Transverse colon (tissue), 4 donors: Measurements from ENCODE around the gene DLEU7. TPM values are rescaled to one million over a fixed set of nuclear protein-coding genes. Genes with fewer than 3 reads are reported as not detected.

Source experiments
- DNase-seq: peaks from one replicate; pipeline ENCODE4 v3.0.0-alpha.2; 2019
- H3K27ac ChIP-seq, 4 donors: fragments of 200-600 bp; sonication (generic); 2 replicates each; pipeline ENCODE4 v1.5.1; 2016 to 2018; ENCODE audit warnings: inconsistent platforms in 4 of 4
- H3K27me3 ChIP-seq: fragments of 200-600 bp; sonication (generic); 2 replicates; pipeline ENCODE4 v1.5.1; 2017; ENCODE audit warnings: inconsistent platforms
- H3K36me3 ChIP-seq, 4 donors: fragments of 200-600 bp; sonication (generic); 2 replicates each; pipeline ENCODE4 v1.5.1; 2017 to 2019; ENCODE audit warnings: inconsistent platforms in 4 of 4
- H3K4me1 ChIP-seq, 4 donors: fragments of 200-600 bp; sonication (generic); 2 replicates each; pipeline ENCODE4 v1.5.1; 2017 to 2020; ENCODE audit warnings: inconsistent platforms in 4 of 4
- H3K4me3 ChIP-seq, 4 donors: fragments of 200-600 bp; sonication (generic); 1 replicate in 1 of 4; 2 replicates in 3 of 4; pipeline versions ENCODE4 v1.5.1 to v1.6.1; 2017 to 2019; ENCODE audit warnings: inconsistent platforms in 4 of 4
- H3K9me3 ChIP-seq, 2 donors: fragments of 200-600 bp; sonication (generic); 2 replicates each; pipeline ENCODE4 v1.5.1; 2017 to 2019; ENCODE audit warnings: inconsistent platforms in 2 of 2
- EP300 ChIP-seq: sonication (generic); formaldehyde crosslinking; IDR thresholded peaks from one replicate; pipeline ENCODE4 v1.6.1; 2017; ENCODE audit warnings: antibody characterized with exemption, low read depth
- POLR2A ChIP-seq: fragments of 450-650 bp; IDR thresholded peaks from one replicate; pipeline ENCODE4 v1.6.1; 2016; ENCODE audit warnings: antibody characterized with exemption, mild to moderate bottlenecking, moderate library complexity
- POLR2AphosphoS5 ChIP-seq, 3 donors: sonication (generic); formaldehyde crosslinking; IDR thresholded peaks; one replicate each; pipeline ENCODE4 v1.6.1; 2016; ENCODE audit warnings: antibody characterized with exemption in 3 of 3
- WGBS, 2 donors: methylation state at CpG; one replicate each; pipeline ENCODE4 v1.1.5; 2018; ENCODE audit warnings: low coverage in 1 of 2; 5-methylcytosine and 5-hydroxymethylcytosine counted together
- in situ Hi-C, 4 donors: fragments of 200-750 bp; cut with MboI; loops; one replicate each; pipeline versions ENCODE4 v1.15.0 to v1.15.1; 2017; ENCODE audit warnings: low sequenced_read_pairs in 3 of 4, low pct_ligation_motif_present in 1 of 4, low pct_unique_long_range_greater_than_20kb in 1 of 4
- intact Hi-C: fragments of 100-400 bp; cut with DNase I; formaldehyde crosslinking; loops from one replicate; pipeline ENCODE4 v1.15.1; 2023; ENCODE audit warnings: low total_unique reads
- total RNA-seq, 4 donors: library from RNA; depleted of rRNA; stranded (reverse); fragments of >200 nt; gene quantifications; one replicate each; pipeline ENCODE4 v1.1.0, GENCODE V29; 2016
- TF ChIP-seq, protein P1 (sequence below), 5 experiments: fragments of 200-600 bp in 3 of 5; fragments of 450-650 bp in 2 of 5; sonication (generic) in 3 of 5; IDR thresholded peaks; 1 replicate in 2 of 5; 2 replicates in 3 of 5; pipeline ENCODE4 v1.5.1; 2016 to 2017; ENCODE audit warnings: antibody characterized with exemption in 5 of 5, inconsistent platforms in 3 of 5, mild to moderate bottlenecking in 2 of 5, moderate library complexity in 1 of 5

The DLEU7 gene
- total RNA-seq, 4 donors from 2014 or later: 0.16 TPM; not detected in 3

DNA sequence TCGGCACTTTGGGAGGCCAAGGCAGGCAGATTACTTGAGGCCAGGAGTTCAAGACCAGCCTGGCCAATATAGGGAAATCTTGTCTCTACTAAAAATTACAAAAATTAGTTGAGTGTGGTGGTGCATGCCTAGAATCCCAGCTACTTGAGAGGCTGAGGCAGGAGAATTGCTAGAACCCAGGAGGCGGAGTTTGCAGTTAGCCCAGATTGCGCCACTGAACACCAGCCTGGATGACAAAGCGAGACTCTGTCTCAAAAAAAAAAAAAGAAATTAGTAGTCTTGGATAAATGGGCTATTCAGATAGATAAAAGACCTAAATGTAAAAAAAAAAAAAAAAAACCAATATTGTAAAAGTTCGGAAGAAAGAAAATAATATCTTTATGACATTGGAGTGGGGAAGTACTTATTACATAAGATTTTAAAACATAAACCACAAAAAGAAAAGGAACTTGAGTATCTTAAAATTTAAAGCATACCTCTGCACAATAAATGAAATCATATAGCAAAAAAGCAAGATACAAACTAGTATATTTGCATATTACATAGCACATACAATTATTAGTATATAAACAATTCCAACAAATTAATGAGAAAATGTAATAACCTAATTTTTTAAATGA lies 39.4 kb upstream of the DLEU7 start:
- intact Hi-C loops: no loop called here
- in situ Hi-C loops: no loop called here
- Histone ChIP-seq H3K9me3 (peaks cover 0 to 4% of the 10 kb centered on the region in 2 donors), H3K27me3 (no peaks in the 10 kb centered on the region), H3K27ac (no peak overlapping the region), H3K36me3 (no peaks in the 10 kb centered on the region), H3K4me3 (no peak overlapping the region), H3K4me1 (no peaks in the 10 kb centered on the region)
- no peak for TF ChIP-seq POLR2A
- TF ChIP-seq, protein P1, sequence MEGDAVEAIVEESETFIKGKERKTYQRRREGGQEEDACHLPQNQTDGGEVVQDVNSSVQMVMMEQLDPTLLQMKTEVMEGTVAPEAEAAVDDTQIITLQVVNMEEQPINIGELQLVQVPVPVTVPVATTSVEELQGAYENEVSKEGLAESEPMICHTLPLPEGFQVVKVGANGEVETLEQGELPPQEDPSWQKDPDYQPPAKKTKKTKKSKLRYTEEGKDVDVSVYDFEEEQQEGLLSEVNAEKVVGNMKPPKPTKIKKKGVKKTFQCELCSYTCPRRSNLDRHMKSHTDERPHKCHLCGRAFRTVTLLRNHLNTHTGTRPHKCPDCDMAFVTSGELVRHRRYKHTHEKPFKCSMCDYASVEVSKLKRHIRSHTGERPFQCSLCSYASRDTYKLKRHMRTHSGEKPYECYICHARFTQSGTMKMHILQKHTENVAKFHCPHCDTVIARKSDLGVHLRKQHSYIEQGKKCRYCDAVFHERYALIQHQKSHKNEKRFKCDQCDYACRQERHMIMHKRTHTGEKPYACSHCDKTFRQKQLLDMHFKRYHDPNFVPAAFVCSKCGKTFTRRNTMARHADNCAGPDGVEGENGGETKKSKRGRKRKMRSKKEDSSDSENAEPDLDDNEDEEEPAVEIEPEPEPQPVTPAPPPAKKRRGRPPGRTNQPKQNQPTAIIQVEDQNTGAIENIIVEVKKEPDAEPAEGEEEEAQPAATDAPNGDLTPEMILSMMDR (IDR thresholded peaks at IDR 0.05): no peak
- TF ChIP-seq EP300: no peak
- no peak for TF ChIP-seq POLR2AphosphoS5 (IDR thresholded peaks at IDR 0.05)
- no peak for DNase-seq
- 90 to 97% methylated on average over 4 to 5 of the region's 5 CpGs for WGBS, 2 donors

DNA sequence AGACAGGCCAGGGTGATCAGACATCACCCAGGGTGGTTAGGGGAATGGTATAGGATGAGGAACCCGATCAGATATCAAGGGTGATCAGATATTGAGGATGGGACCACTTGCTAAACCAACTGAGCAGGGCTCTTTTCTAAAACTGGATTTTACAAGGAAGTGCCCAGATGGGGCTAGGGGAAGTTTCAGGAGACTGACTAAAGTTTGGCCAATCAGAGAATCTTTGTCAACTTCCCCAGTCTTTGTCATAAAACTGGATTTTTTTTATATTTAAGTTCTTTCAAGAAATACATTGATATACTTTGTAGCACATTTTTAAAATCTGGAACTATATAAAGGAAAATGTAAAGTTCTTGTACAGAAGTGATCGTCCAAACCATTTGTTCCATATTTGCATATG lies 30.5 kb upstream of the DLEU7 start:
- DNase-seq: no peak
- 74 to 98% methylated on average over 1 to 2 of the region's 2 CpGs for WGBS, 2 donors
- in situ Hi-C loops: no loop called here

DNA sequence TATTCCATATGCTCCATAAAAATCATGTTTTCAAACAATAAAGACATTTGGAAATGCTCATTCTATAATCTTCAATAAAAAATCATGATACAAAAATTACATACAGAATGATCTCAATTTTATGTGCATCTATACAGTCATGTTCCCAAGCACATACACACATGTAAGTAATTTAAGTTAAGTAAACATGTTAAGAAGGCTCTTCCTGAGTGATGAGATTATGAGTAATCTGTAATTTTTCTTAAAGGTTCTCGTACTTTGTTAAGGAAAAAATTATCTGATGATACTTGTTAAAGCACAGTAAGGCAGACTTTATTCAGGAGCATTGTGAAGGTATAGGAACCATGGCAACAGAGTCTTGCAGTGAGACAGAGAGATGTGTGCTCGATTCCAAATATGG lies 30.0 kb upstream of the DLEU7 start:
- in situ Hi-C loops (no loop called here), intact Hi-C loops (no loop called here)
- WGBS, 2 donors: 68 to 70% methylated on average over 2 of the region's 2 CpGs
- H3K4me1 ChIP-seq: no peaks in the 10 kb centered on the region
- no peaks in the 10 kb centered on the region for H3K36me3 ChIP-seq
- H3K9me3 ChIP-seq: no peaks in the 10 kb centered on the region
- H3K27me3 ChIP-seq: no peaks in the 10 kb centered on the region
- TF ChIP-seq POLR2AphosphoS5 (IDR thresholded peaks at IDR 0.05): no peak
- TF ChIP-seq, protein P1 (IDR thresholded peaks at IDR 0.05): no peak
- TF ChIP-seq POLR2A: no peak
- TF ChIP-seq EP300: no peak
- H3K4me3 ChIP-seq: no peak overlapping the region
- no peak overlapping the region for H3K27ac ChIP-seq
- DNase-seq: no peak

More for the DNA sequence above, 30.5 kb upstream of the DLEU7 start:
- H3K27ac ChIP-seq: no peak overlapping the region
- no peaks in the 10 kb centered on the region for H3K27me3 ChIP-seq
- TF ChIP-seq, protein P1 (IDR thresholded peaks at IDR 0.05): no peak
- TF ChIP-seq POLR2A (no peak), POLR2AphosphoS5 (IDR thresholded peaks at IDR 0.05) (no peak), EP300 (no peak)
- H3K36me3 ChIP-seq: no peaks in the 10 kb centered on the region
- no peaks in the 10 kb centered on the region for H3K9me3 ChIP-seq
- H3K4me1 ChIP-seq: no peaks in the 10 kb centered on the region
- H3K4me3 ChIP-seq: no peak overlapping the region
- intact Hi-C loops: no loop called here

DNA sequence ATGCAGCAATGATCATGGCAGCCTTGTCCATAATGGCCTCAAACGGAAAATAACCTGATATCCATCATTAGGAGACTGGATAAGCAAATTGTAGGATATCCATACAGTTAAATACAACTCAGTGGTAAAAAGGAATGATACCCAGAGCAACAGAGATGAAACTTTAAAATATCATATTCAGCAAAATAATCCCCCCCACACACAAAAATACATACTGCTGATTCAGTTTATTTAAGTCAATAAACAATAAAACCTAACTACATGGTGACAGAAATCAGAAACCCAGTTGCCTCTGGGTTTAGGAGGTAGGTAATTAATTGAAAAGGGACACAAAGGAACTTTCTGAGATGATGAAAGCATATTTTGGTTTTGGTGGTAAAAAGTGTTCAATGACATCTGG lies 27.9 kb upstream of the DLEU7 start:
- in situ Hi-C loops (no loop called here), intact Hi-C loops (no loop called here)
- no peak for DNase-seq
- WGBS, 2 donors: 94 to 100% methylated on average over 1 of the region's 1 CpG
- Histone ChIP-seq H3K36me3 (no peaks in the 10 kb centered on the region), H3K9me3 (no peaks in the 10 kb centered on the region), H3K27me3 (no peaks in the 10 kb centered on the region), H3K4me1 (no peaks in the 10 kb centered on the region), H3K27ac (no peak overlapping the region), H3K4me3 (no peak overlapping the region)
- TF ChIP-seq POLR2A (no peak), EP300 (no peak), POLR2AphosphoS5 (IDR thresholded peaks at IDR 0.05) (no peak)
- TF ChIP-seq, protein P1 (IDR thresholded peaks at IDR 0.05): no peak
